ENCODE measurements around the gene PRAF2. TPM values are rescaled to one million over a fixed set of nuclear protein-coding genes. Genes with fewer than 3 reads are reported as not detected.

Gene PRAF2, protein sequence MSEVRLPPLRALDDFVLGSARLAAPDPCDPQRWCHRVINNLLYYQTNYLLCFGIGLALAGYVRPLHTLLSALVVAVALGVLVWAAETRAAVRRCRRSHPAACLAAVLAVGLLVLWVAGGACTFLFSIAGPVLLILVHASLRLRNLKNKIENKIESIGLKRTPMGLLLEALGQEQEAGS
- total RNA-seq: 4.7 TPM

DNA sequence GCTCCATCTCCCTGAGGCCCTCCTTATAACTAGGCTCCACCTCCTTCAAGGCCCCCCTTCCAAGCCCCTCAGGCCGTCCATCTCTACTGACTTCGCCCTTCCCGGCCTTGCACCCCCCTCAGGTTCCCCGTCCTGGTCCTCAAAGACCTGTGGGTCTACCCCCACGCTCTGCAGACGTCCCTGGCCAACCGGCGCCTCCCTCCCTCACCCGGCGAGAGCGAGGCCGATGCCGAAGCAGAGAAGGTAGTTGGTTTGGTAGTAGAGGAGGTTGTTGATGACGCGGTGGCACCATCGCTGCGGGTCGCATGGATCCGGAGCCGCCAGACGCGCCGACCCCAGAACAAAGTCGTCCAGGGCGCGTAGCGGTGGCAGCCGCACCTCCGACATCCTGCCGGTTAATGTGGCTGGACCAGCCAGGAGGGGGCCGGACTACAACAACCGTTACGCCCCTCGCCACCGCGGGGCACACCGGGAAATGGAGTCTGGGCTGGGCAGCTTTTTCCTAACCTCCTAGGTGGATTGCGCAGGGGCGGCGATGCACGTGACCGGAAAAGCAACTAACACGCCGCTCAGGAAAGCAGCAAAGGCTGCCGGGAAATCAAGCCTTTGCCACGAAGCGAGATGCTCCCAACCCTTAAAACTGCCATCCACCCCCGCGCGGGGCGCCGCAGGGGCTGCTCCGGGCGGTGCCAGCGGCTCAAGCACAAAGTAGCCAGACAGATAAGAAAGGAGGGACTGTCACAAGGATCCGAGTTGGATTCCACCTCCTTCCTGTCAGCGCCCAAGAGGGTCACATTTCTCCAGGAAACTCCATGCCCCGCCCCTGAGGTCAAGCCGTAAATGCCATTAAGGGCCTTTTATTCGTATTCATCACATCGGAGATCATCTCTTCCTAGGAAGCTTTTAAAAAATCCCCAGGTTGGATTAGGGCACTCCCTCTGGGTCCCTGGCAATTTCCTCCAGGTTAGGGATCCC is at the start of gene PRAF2:
Gene PRAF2, minus strand, starts transcription at position 402 of the 975 bp plus-strand sequence. Its CDS starts 15 bp downstream, at position 387.
- Histone ChIP-seq H3K9ac (ENCODE audit: low read depth in 1 of 3, low read length in 3 of 3) (peak within 1 kb of the TSS; percentile 66 to 70 (median 68)), H3K9me3 (ENCODE audit: control insufficient read depth in 3 of 3, low read length in 3 of 3) (no peaks in the 10 kb centered on the region), H3K27me3 (ENCODE audit: control insufficient read depth in 3 of 3, insufficient read depth in 3 of 3, low read length in 3 of 3) (no peaks in the 10 kb centered on the region), H3K4me1 (ENCODE audit: control insufficient read depth in 3 of 3, insufficient read depth in 3 of 3, low read length in 3 of 3) (peaks cover 20 to 37% (median 26%) of the 10 kb centered on the region in 3 donors), H3K4me3 (ENCODE audit: low read length in 3 of 3) (peak within 1 kb of the TSS; percentile 68 to 78 (median 77)), H3K27ac (ENCODE audit: low read depth, low read length) (peak within 1 kb of the TSS; percentile 82), H3K36me3 (ENCODE audit: control insufficient read depth in 3 of 3, insufficient read depth in 3 of 3, low read length in 3 of 3) (peaks cover 15 to 24% (median 22%) of the 10 kb centered on the region in 3 donors)

DNA sequence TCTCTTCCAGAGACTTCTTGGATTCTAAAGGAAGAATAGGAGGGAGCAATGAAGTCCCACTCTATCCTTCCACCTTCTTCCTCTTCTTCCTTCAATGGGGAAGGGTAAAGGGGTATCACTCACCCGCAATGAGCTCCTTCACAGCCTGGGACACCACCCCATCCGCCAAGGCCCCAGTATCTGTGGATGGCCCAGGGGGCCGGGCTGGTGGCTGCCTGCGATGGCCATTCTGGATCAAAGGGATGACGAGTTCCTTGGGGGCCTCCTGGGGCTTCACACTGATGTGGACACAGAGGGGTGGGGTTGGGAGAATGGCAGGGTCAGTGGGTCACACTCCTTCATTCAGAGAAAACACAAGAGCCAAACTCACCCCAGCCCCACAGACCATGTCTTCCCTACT is 48.7 kb upstream of the PRAF2 start:
- no peaks in the 10 kb centered on the region for H3K9me3 ChIP-seq (ENCODE audit: control insufficient read depth in 3 of 3, low read length in 3 of 3)
- peaks cover 5 to 13% (median 10%) of the 10 kb centered on the region in 3 donors for H3K4me1 ChIP-seq (ENCODE audit: control insufficient read depth in 3 of 3, insufficient read depth in 3 of 3, low read length in 3 of 3)
- no peaks in the 10 kb centered on the region for H3K27me3 ChIP-seq (ENCODE audit: control insufficient read depth in 3 of 3, insufficient read depth in 3 of 3, low read length in 3 of 3)
- no peak overlapping the region for H3K27ac ChIP-seq (ENCODE audit: low read depth, low read length)
- peak overlapping the region; percentile 86 to 94 (median 92) for H3K9ac ChIP-seq (ENCODE audit: low read depth in 1 of 3, low read length in 3 of 3)
- H3K36me3 ChIP-seq (ENCODE audit: control insufficient read depth in 3 of 3, insufficient read depth in 3 of 3, low read length in 3 of 3): peaks cover 10 to 20% (median 12%) of the 10 kb centered on the region in 3 donors
- peak overlapping the region; percentile 77 to 85 (median 81) for H3K4me3 ChIP-seq (ENCODE audit: low read length in 3 of 3)

DNA sequence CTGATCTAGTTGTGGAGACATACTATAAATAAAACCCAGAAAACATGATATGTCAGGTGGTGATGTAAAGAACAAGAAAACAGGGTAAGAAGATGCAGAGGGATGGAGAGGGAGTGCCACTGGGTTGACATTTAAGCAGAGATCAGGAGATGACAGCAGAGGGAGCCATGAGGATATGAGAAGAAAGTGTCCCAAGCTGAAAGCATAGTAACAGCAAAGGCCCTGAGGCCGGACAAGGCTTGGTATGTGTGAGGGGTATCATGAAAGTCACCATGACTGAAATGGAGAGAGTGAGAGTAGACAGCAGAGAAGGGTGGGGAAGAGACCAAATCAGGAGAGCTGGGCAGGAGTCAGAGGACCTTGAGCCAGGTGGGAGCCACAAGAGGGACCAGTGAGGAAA is 46.3 kb upstream of the PRAF2 start:
- no peaks in the 10 kb centered on the region for H3K27me3 ChIP-seq (ENCODE audit: control insufficient read depth in 3 of 3, insufficient read depth in 3 of 3, low read length in 3 of 3)
- H3K27ac ChIP-seq (ENCODE audit: low read depth, low read length): no peak overlapping the region
- H3K9ac ChIP-seq (ENCODE audit: low read depth in 1 of 3, low read length in 3 of 3): no peak overlapping the region
- peaks cover 23 to 37% (median 33%) of the 10 kb centered on the region in 3 donors for H3K36me3 ChIP-seq (ENCODE audit: control insufficient read depth in 3 of 3, insufficient read depth in 3 of 3, low read length in 3 of 3)
- peaks cover 5 to 13% (median 10%) of the 10 kb centered on the region in 3 donors for H3K4me1 ChIP-seq (ENCODE audit: control insufficient read depth in 3 of 3, insufficient read depth in 3 of 3, low read length in 3 of 3)
- no peaks in the 10 kb centered on the region for H3K9me3 ChIP-seq (ENCODE audit: control insufficient read depth in 3 of 3, low read length in 3 of 3)
- no peak overlapping the region for H3K4me3 ChIP-seq (ENCODE audit: low read length in 3 of 3)

DNA sequence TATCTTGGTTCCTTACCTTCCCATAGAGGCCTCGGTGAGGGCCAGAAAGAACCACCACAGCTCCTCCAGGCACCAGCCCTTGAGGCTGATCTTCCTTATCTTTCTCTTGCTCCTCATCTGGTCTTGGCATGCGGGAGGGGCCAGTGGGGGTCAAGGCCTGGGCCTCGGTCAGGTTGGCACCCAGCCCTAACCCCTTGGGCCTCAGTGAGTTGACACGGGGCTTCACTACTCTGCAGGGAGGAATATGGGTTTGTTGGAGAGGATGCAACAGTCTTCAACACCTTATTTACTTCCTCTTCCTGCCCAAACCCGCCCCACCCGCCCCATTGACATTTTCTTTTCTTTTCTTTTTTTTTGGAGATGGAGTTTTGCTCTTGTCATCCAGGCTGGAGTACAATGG is 43.8 kb upstream of the PRAF2 start:
- Histone ChIP-seq H3K9me3 (ENCODE audit: control insufficient read depth in 3 of 3, low read length in 3 of 3) (no peaks in the 10 kb centered on the region), H3K27ac (ENCODE audit: low read depth, low read length) (no peak overlapping the region), H3K4me3 (ENCODE audit: low read length in 3 of 3) (no peak overlapping the region), H3K9ac (ENCODE audit: low read depth in 1 of 3, low read length in 3 of 3) (no peak overlapping the region), H3K27me3 (ENCODE audit: control insufficient read depth in 3 of 3, insufficient read depth in 3 of 3, low read length in 3 of 3) (no peaks in the 10 kb centered on the region), H3K36me3 (ENCODE audit: control insufficient read depth in 3 of 3, insufficient read depth in 3 of 3, low read length in 3 of 3) (peaks cover 31 to 51% (median 44%) of the 10 kb centered on the region in 3 donors), H3K4me1 (ENCODE audit: control insufficient read depth in 3 of 3, insufficient read depth in 3 of 3, low read length in 3 of 3) (peaks cover 3 to 7% (median 6%) of the 10 kb centered on the region in 3 donors)

DNA sequence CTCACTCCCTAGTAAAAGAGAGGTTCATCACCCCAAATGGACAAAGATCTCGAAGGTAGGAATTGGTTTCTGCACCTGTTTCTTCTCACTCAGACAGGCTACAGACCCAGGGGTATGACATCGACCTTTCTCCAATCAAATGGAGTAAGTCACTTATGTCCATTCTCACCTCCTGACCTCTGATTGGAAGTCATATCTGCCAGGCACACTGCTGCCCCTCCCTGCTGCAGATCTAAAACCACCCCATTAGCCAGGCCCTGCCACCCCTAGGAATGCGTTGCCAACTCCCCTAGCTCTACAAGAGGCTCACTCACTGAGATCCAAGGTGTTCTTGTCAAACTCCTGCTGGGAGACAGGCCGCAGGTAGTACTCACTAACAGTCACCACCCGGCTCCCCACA is 42.9 kb upstream of the PRAF2 start:
- no peaks in the 10 kb centered on the region for H3K4me1 ChIP-seq (ENCODE audit: control insufficient read depth in 3 of 3, insufficient read depth in 3 of 3, low read length in 3 of 3)
- H3K4me3 ChIP-seq (ENCODE audit: low read length in 3 of 3): no peak overlapping the region
- H3K9ac ChIP-seq (ENCODE audit: low read depth in 1 of 3, low read length in 3 of 3): no peak overlapping the region
- peaks cover 29 to 52% (median 52%) of the 10 kb centered on the region in 3 donors for H3K36me3 ChIP-seq (ENCODE audit: control insufficient read depth in 3 of 3, insufficient read depth in 3 of 3, low read length in 3 of 3)
- no peaks in the 10 kb centered on the region for H3K27me3 ChIP-seq (ENCODE audit: control insufficient read depth in 3 of 3, insufficient read depth in 3 of 3, low read length in 3 of 3)
- no peak overlapping the region for H3K27ac ChIP-seq (ENCODE audit: low read depth, low read length)
- H3K9me3 ChIP-seq (ENCODE audit: control insufficient read depth in 3 of 3, low read length in 3 of 3): no peaks in the 10 kb centered on the region

DNA sequence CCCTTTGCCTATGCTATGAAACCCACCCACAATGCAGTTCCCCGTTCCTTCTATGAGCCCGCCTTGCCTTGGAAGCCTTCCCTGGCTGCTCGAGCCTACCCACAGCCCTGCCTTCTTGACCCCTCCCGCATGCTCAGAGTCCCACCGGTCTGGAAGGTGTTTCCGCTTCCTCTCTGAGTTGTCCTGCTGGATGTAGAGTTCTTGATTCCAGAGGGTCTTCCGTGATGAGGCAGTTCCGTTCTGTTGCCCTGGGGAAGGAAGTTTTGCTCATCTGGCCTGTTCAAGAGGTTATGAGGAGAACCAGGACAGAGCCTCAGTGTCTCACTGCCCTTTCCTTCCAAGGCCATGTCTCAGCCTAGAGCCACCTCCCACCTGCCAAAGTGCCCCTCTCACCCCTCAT is 42.3 kb upstream of the PRAF2 start:
- Histone ChIP-seq H3K9me3 (ENCODE audit: control insufficient read depth in 3 of 3, low read length in 3 of 3) (no peaks in the 10 kb centered on the region), H3K4me3 (ENCODE audit: low read length in 3 of 3) (no peak overlapping the region), H3K36me3 (ENCODE audit: control insufficient read depth in 3 of 3, insufficient read depth in 3 of 3, low read length in 3 of 3) (peaks cover 27 to 53% (median 47%) of the 10 kb centered on the region in 3 donors), H3K27me3 (ENCODE audit: control insufficient read depth in 3 of 3, insufficient read depth in 3 of 3, low read length in 3 of 3) (no peaks in the 10 kb centered on the region), H3K4me1 (ENCODE audit: control insufficient read depth in 3 of 3, insufficient read depth in 3 of 3, low read length in 3 of 3) (no peaks in the 10 kb centered on the region), H3K27ac (ENCODE audit: low read depth, low read length) (no peak overlapping the region), H3K9ac (ENCODE audit: low read depth in 1 of 3, low read length in 3 of 3) (no peak overlapping the region)

DNA sequence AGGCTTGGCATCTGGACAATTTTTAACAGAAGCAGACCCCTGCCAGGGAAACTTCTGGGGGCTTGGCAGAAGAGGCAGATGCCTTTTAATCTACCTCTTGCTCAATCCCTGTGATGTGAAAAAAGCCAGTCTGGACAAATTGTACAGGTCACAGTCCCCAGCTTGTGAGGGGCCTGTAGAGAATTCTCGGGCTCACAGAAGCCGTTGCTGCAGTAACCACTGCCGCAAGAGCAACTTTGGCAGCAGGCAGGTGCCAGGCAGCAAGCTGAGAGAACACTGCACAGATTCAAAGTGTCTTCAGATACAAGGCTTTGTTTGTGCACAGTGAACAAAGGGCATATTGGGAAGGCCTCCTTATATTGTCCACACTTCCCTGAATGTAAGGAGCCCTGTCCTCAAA is 38.0 kb upstream of the PRAF2 start:
- Histone ChIP-seq H3K36me3 (ENCODE audit: control insufficient read depth in 3 of 3, insufficient read depth in 3 of 3, low read length in 3 of 3) (peaks cover 24 to 40% (median 39%) of the 10 kb centered on the region in 3 donors), H3K4me3 (ENCODE audit: low read length in 3 of 3) (no peak overlapping the region), H3K27ac (ENCODE audit: low read depth, low read length) (no peak overlapping the region)

DNA sequence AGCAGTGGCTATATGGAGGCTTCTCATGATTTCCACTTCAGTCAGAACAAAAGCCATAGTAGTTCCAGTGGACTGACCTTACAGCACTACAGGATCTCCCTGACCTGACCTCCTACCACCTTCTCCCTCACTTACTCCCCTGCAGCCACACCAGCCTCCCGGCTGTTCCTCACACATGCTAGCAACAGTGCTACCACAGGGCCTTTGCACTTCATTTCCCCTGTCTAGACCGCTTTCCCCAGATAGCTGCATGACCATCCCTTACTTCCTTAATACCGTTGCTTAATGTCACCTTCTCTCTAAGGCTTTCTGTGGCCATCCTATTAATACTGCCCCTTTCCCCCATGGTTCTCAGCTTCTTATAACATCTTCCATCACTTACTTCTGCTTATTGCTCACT is 36.6 kb upstream of the PRAF2 start:
- H3K36me3 ChIP-seq (ENCODE audit: control insufficient read depth in 3 of 3, insufficient read depth in 3 of 3, low read length in 3 of 3): peaks cover 15 to 27% (median 26%) of the 10 kb centered on the region in 3 donors
- H3K9ac ChIP-seq (ENCODE audit: low read depth in 1 of 3, low read length in 3 of 3): no peak overlapping the region
- no peaks in the 10 kb centered on the region for H3K27me3 ChIP-seq (ENCODE audit: control insufficient read depth in 3 of 3, insufficient read depth in 3 of 3, low read length in 3 of 3)
- H3K27ac ChIP-seq (ENCODE audit: low read depth, low read length): no peak overlapping the region
- no peaks in the 10 kb centered on the region for H3K4me1 ChIP-seq (ENCODE audit: control insufficient read depth in 3 of 3, insufficient read depth in 3 of 3, low read length in 3 of 3)
- H3K9me3 ChIP-seq (ENCODE audit: control insufficient read depth in 3 of 3, low read length in 3 of 3): no peaks in the 10 kb centered on the region
- no peak overlapping the region for H3K4me3 ChIP-seq (ENCODE audit: low read length in 3 of 3)

More for the DNA sequence above, 38.0 kb upstream of the PRAF2 start:
- no peaks in the 10 kb centered on the region for H3K9me3 ChIP-seq (ENCODE audit: control insufficient read depth in 3 of 3, low read length in 3 of 3)
- no peaks in the 10 kb centered on the region for H3K27me3 ChIP-seq (ENCODE audit: control insufficient read depth in 3 of 3, insufficient read depth in 3 of 3, low read length in 3 of 3)
- no peaks in the 10 kb centered on the region for H3K4me1 ChIP-seq (ENCODE audit: control insufficient read depth in 3 of 3, insufficient read depth in 3 of 3, low read length in 3 of 3)
- H3K9ac ChIP-seq (ENCODE audit: low read depth in 1 of 3, low read length in 3 of 3): no peak overlapping the region

DNA sequence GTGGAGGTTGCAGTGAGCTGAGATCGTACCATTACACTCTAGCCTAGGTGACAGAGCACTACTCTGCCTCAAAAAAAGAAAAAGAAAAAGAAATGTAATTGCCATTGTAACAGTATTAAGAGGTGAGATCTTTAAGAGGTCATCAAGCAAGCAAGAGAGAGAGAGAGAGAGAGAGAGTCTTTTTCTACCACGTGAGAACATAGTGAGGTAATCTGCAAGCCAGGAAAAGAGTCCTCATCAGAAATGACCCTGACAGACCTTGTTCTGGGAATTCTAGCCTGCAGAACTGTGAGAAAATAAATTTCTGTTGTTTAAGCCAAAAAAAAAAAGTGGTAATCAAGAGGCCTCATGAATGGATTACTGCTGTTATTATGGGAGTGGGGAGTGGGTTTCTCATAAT is 34.8 kb upstream of the PRAF2 start:
- Histone ChIP-seq H3K4me1 (ENCODE audit: control insufficient read depth in 3 of 3, insufficient read depth in 3 of 3, low read length in 3 of 3) (no peaks in the 10 kb centered on the region), H3K27me3 (ENCODE audit: control insufficient read depth in 3 of 3, insufficient read depth in 3 of 3, low read length in 3 of 3) (no peaks in the 10 kb centered on the region), H3K36me3 (ENCODE audit: control insufficient read depth in 3 of 3, insufficient read depth in 3 of 3, low read length in 3 of 3) (peaks cover 12 to 23% (median 21%) of the 10 kb centered on the region in 3 donors), H3K9me3 (ENCODE audit: control insufficient read depth in 3 of 3, low read length in 3 of 3) (no peaks in the 10 kb centered on the region), H3K9ac (ENCODE audit: low read depth in 1 of 3, low read length in 3 of 3) (no peak overlapping the region), H3K27ac (ENCODE audit: low read depth, low read length) (no peak overlapping the region), H3K4me3 (ENCODE audit: low read length in 3 of 3) (no peak overlapping the region)

DNA sequence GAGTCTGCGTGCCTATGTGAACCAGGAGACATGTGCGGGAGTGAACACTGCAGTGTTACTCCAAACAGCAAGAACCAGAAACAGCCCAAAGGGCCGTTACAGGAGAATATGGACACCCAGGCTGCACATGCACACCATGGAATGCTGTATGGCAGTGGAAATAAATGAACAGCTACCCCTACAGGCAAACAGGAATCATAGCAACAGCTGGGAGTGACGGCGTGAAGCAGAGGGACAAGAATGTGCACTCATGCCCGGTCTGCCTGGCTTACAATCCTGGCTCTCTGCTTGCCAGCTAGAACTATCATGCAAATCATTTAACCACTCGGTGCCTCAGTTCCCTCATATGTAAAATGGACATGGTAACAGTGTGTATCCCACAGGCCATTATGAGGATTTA is 33.1 kb upstream of the PRAF2 start:
- Histone ChIP-seq H3K9ac (ENCODE audit: low read depth in 1 of 3, low read length in 3 of 3) (no peak overlapping the region), H3K36me3 (ENCODE audit: control insufficient read depth in 3 of 3, insufficient read depth in 3 of 3, low read length in 3 of 3) (peaks cover 7 to 9% (median 8%) of the 10 kb centered on the region in 3 donors), H3K27me3 (ENCODE audit: control insufficient read depth in 3 of 3, insufficient read depth in 3 of 3, low read length in 3 of 3) (no peaks in the 10 kb centered on the region), H3K4me3 (ENCODE audit: low read length in 3 of 3) (no peak overlapping the region), H3K9me3 (ENCODE audit: control insufficient read depth in 3 of 3, low read length in 3 of 3) (no peaks in the 10 kb centered on the region), H3K27ac (ENCODE audit: low read depth, low read length) (no peak overlapping the region), H3K4me1 (ENCODE audit: control insufficient read depth in 3 of 3, insufficient read depth in 3 of 3, low read length in 3 of 3) (no peaks in the 10 kb centered on the region)

Data from skeletal muscle tissue (tissue), 4 donors.